Thyroid gland (tissue), 4 donors: ENCODE data around the gene LRRK2.

Source experiments
- POLR2A ChIP-seq, 2 donors: fragments of 450-650 bp; IDR thresholded peaks; one replicate each; pipeline ENCODE4 v1.6.1; 2017; ENCODE audit warnings: antibody characterized with exemption in 2 of 2, mild to moderate bottlenecking in 2 of 2, moderate library complexity in 1 of 2
- TF ChIP-seq, protein P1 (sequence below), 6 experiments: fragments of 200-600 bp in 3 of 6; fragments of 450-650 bp in 3 of 6; sonication (generic) in 3 of 6; IDR thresholded peaks; one replicate each; pipeline ENCODE4 v1.5.1; 2016 to 2019; ENCODE audit warnings: antibody characterized with exemption in 6 of 6, mild to moderate bottlenecking in 2 of 6, inconsistent platforms in 1 of 6, moderate library complexity in 1 of 6

GRCh38 chr12:40228727-40229126 lies 3.9 kb downstream of the LRRK2 start:
- TF ChIP-seq, protein P1, sequence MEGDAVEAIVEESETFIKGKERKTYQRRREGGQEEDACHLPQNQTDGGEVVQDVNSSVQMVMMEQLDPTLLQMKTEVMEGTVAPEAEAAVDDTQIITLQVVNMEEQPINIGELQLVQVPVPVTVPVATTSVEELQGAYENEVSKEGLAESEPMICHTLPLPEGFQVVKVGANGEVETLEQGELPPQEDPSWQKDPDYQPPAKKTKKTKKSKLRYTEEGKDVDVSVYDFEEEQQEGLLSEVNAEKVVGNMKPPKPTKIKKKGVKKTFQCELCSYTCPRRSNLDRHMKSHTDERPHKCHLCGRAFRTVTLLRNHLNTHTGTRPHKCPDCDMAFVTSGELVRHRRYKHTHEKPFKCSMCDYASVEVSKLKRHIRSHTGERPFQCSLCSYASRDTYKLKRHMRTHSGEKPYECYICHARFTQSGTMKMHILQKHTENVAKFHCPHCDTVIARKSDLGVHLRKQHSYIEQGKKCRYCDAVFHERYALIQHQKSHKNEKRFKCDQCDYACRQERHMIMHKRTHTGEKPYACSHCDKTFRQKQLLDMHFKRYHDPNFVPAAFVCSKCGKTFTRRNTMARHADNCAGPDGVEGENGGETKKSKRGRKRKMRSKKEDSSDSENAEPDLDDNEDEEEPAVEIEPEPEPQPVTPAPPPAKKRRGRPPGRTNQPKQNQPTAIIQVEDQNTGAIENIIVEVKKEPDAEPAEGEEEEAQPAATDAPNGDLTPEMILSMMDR (IDR thresholded peaks at IDR 0.05): no peak
- no peak for TF ChIP-seq POLR2A (IDR thresholded peaks at IDR 0.05)
